DMS79 (cell line): ENCODE results near the gene RPUSD3.

Experiments used
- DNase-seq: peaks from one replicate; lab custom pipeline; 2025; lab: John Stamatoyannopoulos, UW

Gene RPUSD3

GRCh38 chr3:9804996-9805395, 38.8 kb downstream of the RPUSD3 start:
- no peak for DNase-seq

- DNase-seq, result no peak
Observed at GRCh38 chr3:9803494-9803893, 40.3 kb downstream of the RPUSD3 start.

- no peak for DNase-seq
Observed at GRCh38 chr3:9800529-9800928, 43.3 kb downstream of the RPUSD3 start.

DNA sequence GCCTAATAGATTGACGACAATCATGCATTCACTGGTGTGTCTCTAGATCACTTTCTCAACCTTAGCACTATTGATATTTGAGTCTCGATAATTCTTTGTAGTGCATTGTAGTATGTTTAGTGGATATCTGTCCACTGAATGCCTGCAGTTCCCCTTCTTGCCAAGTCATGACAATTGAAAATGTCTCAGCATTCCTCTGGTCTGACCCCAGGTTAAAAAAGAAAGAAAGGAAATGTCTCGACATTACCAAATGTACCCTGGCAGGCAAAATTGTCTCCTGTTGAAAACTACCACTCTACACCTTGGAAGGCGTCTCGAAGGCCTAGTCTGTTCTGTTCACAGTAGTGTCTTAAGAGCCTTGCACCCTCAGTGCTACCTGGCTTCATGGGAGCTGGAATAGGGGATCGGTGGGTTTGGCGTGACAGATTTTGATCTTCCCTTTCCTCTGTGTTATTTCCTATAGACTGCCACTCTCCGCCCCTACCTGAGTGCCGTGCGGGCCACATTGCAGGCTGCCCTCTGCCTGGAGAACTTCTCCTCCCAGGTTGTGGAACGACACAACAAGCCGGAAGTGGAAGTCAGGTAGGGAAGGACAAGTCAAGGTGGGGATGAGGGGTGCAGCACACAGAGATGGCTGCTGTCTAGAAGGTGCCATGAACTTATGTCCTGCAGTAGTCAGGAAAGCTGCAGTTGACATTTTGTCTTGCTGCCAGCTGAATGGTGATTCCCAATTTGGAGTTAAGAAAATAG, 46.4 kb downstream of the RPUSD3 start:
- DNase-seq, result no peak

- no peak for DNase-seq
Observed at GRCh38 chr3:9795207-9795606, 48.6 kb downstream of the RPUSD3 start.

DNA sequence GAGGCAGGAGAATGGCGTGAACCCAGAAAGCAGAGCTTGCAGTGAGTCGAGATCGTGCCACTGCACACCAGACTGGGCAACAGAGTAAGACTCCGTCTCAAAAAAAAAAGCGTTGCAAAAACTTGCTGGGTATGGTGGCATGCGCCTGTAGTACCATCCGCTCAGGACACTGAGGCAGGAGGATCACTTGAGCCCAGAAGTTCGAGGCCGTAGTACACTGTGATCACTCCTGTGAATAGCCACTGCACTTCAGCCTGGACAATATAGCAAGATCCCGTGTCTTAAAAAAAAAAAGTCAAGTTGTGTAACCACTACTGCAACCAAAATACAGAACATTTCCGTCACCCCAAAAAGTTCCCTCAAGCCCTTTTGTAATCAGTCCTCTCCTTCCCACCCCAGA, 49.4 kb downstream of the RPUSD3 start:
- no peak for DNase-seq

DNA sequence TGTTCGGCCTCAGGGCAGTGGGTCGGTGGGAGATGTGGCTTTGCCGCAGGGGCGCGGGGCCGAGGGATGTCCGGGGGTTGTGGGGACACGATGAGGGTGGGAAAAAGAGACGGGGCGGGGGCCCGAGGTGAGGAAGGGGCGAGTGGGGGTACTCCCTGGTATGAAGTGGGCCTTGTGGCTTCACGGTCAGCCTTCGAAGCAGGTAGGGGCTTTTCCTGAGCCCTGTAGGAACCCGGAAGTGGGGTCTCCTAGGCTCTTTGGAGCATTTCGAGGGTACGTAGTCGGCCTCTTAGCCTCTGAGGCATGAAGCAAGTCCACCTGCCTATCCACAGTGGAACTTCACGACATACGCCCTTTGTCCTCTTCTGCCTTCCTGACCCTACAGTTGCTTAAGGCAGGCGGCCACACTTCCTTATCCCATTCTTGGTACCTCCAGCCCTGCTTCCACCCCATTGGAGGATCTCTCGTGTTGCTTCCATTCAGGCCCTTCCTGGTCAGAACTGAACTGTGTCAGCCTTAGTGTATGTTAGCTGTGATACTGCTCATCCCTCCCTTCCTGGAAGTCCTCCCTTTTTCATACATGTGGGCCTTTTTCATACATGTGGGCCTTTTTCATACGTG, 50.5 kb downstream of the RPUSD3 start:
- DNase-seq, result no peak

GRCh38 chr3:9792405-9793160, 51.2 kb downstream of the RPUSD3 start, which contains the start of the genes ARPC4 and TADA3:
Gene ARPC4 (plus strand): TSS chr3:9793082. CDS start chr3:9793122, 40 bp downstream.
Gene TADA3 (minus strand): TSS chr3:9792473. CDS start chr3:9791466, 1,007 bp downstream.
- peak; percentile 82 for DNase-seq

DNA sequence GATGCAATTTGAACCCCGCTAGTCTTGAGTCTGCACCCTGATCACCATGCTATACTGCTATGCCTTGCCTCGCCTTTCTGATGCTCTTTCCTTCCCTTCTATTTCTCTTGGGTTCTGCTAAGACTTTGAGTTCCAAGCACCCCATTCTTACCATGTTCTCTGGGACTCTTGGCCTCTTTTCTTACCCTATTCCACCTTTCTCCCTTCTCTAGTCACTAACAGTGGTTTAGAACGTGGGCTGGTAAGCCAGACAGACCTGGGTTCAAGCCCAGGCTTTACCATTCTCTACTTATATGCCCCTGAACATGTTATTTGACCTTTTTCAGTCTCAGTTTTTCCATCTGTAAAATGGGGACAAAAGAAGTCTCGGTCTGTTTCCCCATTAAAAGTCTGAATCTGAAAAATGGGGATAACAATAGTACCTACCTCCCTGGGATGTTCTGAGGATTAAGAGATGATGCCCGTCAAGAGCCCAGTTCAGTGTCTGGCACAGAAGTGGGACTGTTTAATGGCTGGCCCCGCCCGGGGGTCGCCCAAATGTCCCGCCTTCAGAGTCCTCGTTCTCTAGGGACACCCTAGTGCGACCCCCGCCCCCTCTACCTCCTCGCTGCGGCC, 51.9 kb downstream of the RPUSD3 start:
- DNase-seq, result no peak

- no peak for DNase-seq
Observed at GRCh38 chr3:9791127-9791526, 52.7 kb downstream of the RPUSD3 start.
